GM19240 (cell line): ENCODE data around the gene NPAS4.
"Not testable (repeated sequence)": the region's sequence is repeated elsewhere in the genome, so short reads cannot be mapped to it uniquely, and the experiment has no call there.

Source experiments
- DNase-seq: peaks from one replicate; pipeline ENCODE4 v3.0.0; 2011; ENCODE audit warnings: low spot score; ENCODE audit not compliant: insufficient read length

Gene NPAS4

GRCh38 chr11:66420671-66421476 lies at the start of gene NPAS4:
TSS of gene NPAS4 (plus strand) at chr11:66421035. CDS start at chr11:66421180, 145 bp downstream.
- no peak for DNase-seq

DNA sequence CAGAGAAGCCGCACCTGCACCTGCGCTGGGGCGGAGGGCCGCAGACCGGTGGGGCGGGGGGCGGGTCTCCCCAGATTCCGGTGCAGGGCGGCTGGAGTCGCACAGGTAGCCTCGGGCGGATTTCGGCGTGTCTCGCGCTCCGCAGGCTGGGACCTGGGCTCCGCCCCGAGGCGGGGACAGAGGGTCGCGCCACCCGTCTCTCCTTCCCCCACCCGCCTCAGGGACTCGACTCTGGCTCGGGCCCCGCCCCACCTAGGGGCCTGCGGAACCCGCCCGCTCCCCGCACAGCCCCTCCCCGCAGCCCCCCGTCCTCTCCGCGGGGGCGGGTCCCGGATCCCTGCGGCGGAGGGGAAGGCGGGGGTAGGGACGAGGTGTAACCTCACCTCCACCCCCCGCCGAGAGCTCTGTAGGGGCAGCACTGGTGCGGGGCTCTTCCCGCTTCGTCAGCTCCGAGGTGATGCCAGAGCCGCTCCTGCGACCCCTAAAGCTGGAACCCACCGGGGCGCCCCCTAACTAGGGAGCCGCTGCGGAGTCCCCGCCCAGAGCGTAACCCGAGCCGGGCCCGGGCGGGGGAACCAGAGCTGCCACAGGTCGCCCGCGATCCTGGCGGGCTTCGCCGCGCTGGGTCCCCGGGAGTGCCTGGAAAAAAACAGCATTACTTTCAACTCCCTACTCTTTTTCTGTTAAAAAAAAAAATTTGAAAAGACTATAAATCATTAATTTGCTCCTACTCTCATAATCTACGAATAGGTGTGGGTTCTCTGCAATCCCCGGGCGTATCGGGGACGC lies 49.0 kb upstream of the NPAS4 start, which contains the start of gene SLC29A2:
TSS of gene SLC29A2 (minus strand) at position 134 of the 789 bp plus-strand sequence. CDS start 169 bp downstream, outside the sequence.
- DNase-seq, result no peak

- DNase-seq, result no peak
Measured at GRCh38 chr11:66373265-66373664, 47.6 kb upstream of the NPAS4 start.

GRCh38 chr11:66373690-66374287 lies 47.0 kb upstream of the NPAS4 start:
- DNase-seq, result not testable (repeated sequence)

DNA sequence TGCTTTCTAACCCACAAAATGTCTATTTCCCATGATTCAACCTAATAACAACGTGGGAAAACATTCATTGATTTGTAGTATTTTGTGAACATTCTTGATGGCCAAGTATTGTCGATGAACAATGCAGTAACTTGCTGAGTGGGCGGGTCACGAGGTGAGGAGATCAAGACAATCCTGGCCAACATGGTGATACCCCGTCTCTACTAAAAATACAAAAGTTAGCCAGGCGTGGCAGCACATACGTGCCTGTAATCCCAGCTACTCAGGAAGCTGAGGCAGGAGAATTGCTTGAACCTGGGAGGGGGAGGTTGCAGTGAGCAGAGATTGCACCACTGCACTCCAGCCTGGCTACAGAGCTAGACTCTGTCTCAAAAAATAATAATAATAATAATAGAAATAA lies 40.6 kb upstream of the NPAS4 start:
- not testable (repeated sequence) for DNase-seq

GRCh38 chr11:66384316-66384715 lies 36.5 kb upstream of the NPAS4 start:
- DNase-seq, result not testable (repeated sequence)

DNA sequence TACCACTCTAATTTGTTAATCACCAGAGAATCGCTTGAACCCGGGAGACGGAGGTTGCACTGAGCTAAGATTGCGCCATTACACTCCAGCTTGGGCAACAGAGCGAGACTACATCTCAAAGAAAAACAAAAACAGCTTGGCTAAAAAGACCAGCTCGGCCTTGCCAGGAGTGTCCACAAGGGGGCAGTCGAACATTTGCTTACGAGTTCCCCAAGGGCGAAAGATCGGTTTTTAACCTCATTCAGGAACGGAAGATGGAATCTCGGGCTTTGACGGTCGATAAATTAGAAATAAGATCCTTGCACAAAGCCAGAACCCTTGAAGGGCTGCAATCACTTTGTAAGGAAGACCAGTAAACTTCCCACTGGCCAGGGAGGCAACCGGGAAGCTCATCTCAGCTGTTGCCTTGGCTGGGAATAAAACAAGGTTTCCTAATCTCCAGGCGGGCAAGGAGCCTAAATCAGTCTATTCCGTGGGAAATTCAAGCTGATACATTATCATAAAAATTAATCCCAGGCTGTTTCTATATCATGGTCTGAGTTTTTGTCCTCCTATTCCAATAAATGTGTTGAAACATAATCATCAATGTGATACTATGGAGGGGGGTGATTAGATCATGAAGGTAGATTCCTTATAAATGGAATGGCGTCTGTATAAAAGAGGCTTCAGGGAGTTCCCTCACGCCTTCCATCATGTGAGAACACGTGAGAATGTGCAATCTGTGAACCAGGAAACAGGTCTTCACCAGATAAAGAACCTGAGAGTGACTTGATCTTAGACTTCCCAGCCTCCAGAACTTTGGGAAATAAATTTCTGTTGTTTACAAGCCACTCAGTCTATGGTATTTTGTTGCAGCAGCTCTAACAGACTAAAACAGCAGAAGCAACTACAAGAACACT lies 34.4 kb upstream of the NPAS4 start:
- DNase-seq, result peak; percentile 58

- no peak for DNase-seq
Measured at GRCh38 chr11:66388780-66389386, 32.0 kb upstream of the NPAS4 start.

GRCh38 chr11:66391322-66391721 lies 29.5 kb upstream of the NPAS4 start:
- no peak for DNase-seq

- no peak for DNase-seq
Measured at GRCh38 chr11:66393954-66394353, 26.9 kb upstream of the NPAS4 start.

- DNase-seq, result no peak
Measured at GRCh38 chr11:66407651-66408050, 13.2 kb upstream of the NPAS4 start.

- peak; percentile 89 for DNase-seq
Measured at GRCh38 chr11:66408488-66409214, 12.2 kb upstream of the NPAS4 start.

GRCh38 chr11:66409226-66409625 lies 11.6 kb upstream of the NPAS4 start:
- no peak for DNase-seq

DNA sequence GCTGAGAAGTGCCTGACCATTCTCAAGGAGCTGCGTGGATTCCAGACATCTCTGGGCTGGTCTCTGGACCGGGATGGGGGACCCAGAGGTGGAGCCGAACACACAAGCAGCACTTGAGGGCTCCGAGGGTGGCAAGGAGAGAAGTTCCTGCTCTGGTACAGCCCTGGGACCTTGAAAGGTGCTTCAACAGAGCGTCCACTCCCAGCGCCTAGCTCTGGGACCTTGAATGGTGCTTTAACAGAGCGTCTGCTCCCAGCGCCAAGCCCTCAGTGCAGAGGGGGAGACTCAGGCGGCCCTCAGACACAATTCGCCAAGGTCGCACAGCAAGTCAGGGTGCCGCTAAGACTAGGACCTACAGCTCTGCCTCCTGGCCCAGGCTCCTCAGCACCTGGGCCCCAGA lies 10.6 kb upstream of the NPAS4 start:
- no peak for DNase-seq

GRCh38 chr11:66411323-66411722 lies 9.5 kb upstream of the NPAS4 start:
- DNase-seq, result no peak

- DNase-seq, result no peak
Measured at GRCh38 chr11:66412110-66412509, 8.7 kb upstream of the NPAS4 start.

DNA sequence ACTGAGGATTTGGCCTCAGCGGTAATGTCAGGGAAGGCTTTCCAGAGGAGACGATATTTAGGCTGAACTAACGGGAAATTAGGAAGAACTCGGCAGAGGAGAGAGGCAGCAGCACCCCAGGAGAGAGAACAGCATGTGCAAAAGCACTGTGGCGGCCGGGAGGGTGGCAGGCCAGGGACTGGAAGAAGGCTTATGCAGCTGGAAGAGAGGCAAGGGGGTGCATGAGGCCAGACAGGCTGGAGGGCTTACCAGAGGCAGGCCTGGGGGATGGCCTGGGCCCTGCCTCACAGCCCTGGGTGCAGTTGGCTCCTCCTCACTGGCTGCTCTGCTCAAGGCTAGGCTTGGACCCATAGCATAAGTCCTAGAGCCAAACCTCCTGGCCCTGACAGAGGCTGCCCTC lies 7.7 kb upstream of the NPAS4 start:
- DNase-seq, result no peak

GRCh38 chr11:66414120-66414934 lies 6.5 kb upstream of the NPAS4 start:
- no peak for DNase-seq

GRCh38 chr11:66415423-66415822 lies 5.4 kb upstream of the NPAS4 start:
- DNase-seq, result no peak
